GM03348 (cell line): ENCODE data around the gene POU3F2.

Source experiments
- DNase-seq: peaks from one replicate; pipeline ENCODE4 v3.0.0; 2012; ENCODE audit warnings: low spot score

POU3F2 gene

GRCh38 chr6:98834060-98835031 is at the start of gene POU3F2:
Gene POU3F2, plus strand, starts transcription at chr6:98834574. Its CDS starts 300 bp downstream, at chr6:98834874.
- peak; percentile 90 for DNase-seq

DNA sequence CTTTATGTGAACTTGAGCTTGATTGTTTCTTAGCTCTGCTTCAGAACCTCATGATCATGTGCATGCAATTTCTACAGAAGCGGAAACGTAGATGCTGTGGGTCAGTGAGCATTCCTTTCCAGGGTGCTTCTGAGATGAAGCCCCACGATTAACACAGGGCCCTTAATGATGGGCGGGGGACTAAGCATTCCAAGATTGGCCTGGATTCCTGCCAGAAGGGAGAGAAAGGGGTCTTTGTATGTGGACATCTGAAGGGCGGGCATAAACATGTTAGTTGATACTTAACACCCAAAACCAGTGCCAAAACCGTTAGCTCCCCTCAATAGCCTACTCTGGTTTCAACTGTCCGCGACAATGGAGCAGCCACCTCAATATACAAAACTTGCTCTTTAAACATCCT is 46.9 kb upstream of the POU3F2 start:
- no peak for DNase-seq

GRCh38 chr6:98787961-98788360 is 46.4 kb upstream of the POU3F2 start:
- DNase-seq = no peak

GRCh38 chr6:98794307-98794842 is 40.0 kb upstream of the POU3F2 start:
- no peak for DNase-seq

DNA sequence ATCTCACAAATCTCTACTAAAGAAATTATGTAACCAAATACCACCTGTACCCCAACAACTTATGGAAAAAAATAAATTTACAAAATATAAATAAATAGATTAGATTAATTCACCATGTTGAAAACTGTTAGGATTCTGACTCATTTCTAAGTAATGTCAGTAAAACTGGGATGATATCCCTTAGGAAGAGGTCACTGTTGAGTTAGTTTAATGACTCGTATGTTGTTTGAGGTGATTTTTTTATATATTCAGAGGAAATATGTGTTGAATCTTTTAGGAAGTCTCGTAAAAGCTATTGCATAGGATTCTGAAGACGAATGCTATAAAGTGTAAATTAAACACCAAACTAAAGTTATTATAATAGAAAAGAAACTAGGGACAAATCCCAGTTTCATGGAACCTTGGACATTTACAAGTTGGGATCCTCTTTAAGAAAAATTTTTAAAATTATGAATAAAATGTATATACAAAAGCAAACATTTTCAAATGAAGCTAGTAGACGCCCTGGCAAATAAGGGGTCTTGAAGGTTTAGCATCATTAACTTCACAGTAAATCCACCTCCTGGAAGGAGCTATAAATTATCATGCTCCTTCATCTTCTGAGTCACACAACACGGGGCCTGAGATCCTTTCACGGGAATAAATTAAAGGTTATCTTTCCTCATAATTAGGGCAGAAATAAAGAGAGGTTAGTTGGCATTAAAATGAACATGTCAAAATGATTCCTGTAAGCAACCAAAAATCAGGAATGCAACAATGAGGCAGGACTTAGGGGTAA is 37.0 kb upstream of the POU3F2 start:
- DNase-seq = no peak

DNA sequence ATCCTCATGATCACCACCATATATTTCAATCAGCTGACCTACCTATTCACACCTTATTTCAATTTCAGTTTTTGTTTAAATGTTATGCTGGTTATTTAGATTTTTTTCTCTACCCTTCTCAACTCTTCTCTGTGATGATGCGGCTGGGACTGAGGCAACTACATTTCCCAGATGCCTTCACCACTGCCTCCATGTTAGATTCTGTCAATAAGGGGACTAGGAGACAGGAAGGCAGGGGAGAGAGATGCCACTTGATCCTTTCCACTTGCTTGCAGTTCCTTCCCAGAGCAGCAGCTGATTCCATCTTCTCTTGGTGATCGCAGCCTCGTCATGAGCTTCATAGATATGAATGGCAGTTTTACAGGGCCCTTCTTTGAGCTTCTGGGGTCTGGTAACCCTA is 33.5 kb upstream of the POU3F2 start:
- DNase-seq = no peak

- DNase-seq = no peak
These were observed 25.7 kb upstream of the POU3F2 start for GRCh38 chr6:98808541-98809210.

GRCh38 chr6:98812220-98812619 is 22.2 kb upstream of the POU3F2 start:
- no peak for DNase-seq

GRCh38 chr6:98816799-98817198 is 17.6 kb upstream of the POU3F2 start:
- no peak for DNase-seq

GRCh38 chr6:98821756-98822405 is 12.5 kb upstream of the POU3F2 start:
- DNase-seq = no peak

- no peak for DNase-seq
These were observed 10.8 kb upstream of the POU3F2 start for GRCh38 chr6:98823428-98824161.

DNA sequence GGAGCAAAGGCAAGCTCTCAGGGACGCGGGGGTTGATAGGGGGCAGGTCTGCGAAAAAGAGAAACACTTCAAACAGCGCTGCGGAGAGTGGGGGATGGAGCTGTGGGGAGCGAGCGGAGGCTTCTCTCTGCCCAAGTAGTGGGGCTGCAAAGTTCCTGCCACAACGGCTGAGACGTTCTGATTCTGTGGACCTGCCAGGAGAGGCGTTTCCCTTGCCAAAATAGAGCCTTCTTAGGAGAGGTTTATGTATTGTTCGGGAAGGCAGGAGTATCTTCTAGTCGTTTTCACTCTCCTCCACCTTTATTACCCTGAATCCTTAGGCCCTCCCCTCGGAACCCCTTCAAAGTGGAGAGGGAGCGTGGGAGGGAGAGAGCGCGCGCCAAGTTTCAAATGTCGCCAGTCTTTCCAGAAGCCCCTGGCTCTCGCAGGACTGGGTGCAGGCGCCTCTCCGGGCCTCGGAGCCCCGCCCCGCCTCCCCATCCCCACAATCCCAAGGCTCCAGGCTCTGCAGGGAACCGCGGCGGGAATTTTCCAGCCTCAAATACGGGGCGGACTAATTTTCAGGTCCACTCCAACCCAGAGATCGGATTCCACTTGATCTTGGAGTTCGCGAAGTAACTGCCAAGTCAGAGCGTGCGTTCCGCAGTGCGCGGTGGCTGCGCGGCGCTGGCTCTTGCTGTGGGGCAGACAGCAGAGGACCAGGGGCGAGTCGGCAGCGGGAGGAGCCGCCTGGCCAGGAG is 10.0 kb upstream of the POU3F2 start:
- no peak for DNase-seq

- no peak for DNase-seq
These were observed 9.3 kb upstream of the POU3F2 start for GRCh38 chr6:98824902-98825599.

DNA sequence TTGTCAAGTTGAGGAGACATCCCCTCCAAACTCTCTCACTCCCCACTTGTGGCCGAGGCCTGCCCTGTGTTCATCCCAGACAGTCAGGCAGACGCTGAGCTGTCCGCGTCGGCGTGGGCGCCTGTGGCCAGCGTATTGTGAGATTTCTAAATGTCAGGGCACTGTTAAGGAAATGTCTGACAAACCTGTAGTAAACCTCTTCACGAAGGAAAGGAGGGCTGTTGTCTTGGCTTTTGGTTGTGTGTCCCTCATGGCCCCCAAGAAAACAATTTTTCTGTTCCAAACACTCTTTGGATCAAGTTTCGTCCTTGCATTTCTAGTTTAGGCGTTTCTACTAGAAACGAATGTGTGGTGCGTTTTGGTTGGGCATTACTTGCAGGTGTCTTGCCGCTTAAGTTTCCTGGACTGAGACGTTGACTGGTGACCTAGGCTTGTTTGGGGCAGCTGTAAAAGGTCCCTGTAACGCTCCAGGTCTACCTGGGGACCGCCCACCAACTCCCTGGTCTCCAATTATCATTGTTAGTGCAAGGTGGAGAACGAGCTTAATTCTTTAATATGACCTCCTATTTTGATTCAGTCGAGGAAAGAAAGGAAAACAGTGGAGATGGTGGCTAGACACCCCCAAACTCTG is 8.7 kb upstream of the POU3F2 start:
- DNase-seq = no peak

DNA sequence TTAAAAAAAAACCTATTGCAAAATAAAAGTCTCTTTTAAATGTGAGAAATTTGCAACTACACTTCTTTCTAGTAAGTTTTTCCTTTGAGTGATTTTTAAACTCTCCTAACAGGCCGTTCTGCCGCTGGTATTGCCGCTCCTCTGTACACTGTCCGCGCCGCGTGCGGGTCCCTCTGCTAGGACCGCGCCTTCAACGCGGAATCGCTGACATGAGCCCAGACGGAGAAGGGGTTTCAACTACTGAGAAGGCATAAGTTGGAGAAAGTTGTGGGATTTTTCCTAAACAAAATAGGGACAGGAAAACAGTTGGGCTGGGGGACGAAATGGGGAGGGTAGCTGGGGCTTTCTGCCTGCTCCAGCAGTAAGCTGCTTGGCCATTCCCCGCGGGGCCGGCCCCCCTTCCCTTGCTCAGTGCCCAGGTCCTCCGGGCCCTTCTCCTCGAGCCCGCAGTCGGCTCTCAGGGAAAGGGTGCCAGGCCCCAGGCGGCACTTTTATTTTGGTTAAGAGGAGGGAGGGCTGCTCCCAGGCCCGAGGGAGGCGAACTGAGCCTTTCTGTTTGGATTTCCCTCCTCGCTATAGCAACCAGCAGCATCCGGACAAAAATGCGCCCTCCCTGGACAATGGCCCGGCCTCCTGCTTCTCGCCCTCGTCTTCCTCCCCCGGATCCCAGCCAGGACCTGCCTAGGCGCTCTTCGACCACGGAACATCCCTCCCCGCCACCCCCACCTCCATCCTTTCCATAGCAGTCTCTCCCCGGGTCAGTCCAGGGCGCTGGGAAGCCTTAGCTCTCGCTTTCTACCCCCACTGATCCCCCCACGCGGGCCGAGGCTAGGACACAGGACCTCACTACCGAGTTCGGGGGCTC is 6.8 kb upstream of the POU3F2 start:
- DNase-seq = no peak

DNA sequence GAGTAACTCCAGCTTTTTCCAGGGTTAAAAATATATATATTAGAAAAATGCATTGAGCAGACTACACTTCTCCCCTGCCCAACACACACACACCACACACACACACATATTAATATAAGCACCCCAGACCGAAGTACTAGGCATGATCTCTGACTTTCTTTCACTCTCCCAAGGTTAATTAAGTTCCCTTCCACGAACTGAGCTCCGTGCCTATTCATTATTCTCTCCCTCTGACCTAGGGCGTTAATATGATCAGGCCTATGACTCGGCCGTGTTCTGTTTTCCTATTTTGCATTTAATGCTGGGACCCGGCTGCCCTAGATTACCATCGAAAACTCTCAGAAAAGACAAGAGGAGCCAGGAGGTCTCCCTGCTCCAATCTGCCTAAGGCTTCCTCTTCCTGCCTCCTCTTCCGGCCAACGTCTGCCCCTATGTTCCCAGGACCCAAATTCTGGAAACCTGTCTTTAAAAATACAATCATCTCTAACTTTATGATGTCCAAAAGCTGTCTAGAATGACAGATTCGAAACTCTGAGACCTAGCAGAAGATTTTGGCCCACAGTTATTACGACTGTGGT is 6.1 kb upstream of the POU3F2 start:
- DNase-seq = no peak

GRCh38 chr6:98828941-98829411 is 5.4 kb upstream of the POU3F2 start:
- no peak for DNase-seq

DNA sequence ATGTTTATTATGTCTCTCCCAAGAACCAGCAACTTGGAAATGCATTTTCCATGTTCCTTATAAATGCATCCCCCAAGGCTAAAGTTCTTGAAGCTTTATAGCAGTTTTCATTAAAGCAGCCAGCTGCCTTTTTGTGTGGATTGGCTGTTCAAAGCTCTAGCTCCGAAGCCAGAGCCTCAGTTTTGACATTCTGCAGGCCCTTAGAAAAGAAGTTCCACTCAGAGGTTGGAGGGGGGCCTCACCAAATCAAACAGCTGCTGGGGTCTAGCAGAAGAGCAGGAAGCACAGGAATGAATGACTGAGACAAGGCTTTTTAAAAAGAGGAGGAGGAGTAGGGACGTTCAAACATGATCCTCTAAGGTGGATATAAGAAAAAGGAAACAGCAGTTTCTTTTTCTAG is 4.2 kb upstream of the POU3F2 start:
- no peak for DNase-seq
